GM21737 (cell line): ENCODE data around the gene PFKM.
"Not testable (repeated sequence)": the region's sequence is repeated elsewhere in the genome, so short reads cannot be mapped to it uniquely, and the experiment has no call there.

Experiments
- ATAC-seq: cut with Tn5 transposase; IDR thresholded peaks from one replicate; pipeline ENCODE4 v1.9.1; 2021; ENCODE audit warnings: mild to moderate bottlenecking, moderate library complexity; ENCODE audit not compliant: unreplicated experiment

Gene PFKM

DNA sequence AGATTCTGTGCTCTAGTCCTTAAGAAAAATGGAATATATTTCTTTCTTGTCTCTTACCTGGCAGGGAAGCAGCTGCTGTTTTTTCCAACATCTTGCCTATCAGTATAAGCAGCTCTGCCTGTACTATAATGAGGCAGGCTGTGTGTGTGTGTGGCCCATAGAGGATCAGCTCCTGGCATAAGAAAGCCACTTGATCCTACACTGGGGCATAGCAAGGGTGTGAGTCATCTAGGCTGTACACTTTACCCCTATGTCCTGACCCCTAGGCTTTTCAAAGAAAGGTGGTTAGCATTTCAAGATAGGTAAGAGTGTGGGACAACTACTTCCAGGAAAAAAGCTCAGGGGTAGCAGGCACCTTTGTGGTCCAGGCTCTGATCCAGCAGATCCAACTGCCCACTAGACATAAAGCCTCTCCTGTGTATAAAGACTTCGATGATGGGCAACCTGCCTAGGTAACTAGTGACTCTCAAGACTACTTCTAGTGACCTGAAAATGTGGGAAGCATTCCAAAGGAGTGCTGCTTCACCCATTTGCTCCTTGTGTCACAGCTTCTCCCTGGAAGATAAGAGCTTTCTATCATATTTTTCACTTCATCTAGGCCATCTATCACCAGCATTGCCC is 8.4 kb upstream of the PFKM start:
- ATAC-seq: no peak

DNA sequence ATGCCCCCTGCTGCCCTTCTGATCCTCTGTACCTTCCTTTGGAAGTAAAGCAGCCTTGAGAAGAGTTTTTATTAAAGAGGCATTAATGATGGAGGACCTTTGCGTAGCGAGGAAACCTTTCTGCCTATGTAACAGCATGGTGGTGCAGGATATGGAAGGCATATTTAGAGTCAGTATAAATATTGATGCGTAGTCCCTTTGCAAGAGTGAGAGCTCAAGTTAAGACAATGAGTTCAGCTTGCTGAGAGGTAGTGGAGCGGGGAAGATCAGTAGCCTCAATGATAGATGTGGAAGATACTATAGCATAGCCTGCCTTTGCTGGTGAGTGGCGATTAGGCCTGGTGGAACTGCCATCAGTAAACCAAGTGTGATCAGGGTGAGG is 7.9 kb upstream of the PFKM start:
- ATAC-seq: not testable (repeated sequence)

DNA sequence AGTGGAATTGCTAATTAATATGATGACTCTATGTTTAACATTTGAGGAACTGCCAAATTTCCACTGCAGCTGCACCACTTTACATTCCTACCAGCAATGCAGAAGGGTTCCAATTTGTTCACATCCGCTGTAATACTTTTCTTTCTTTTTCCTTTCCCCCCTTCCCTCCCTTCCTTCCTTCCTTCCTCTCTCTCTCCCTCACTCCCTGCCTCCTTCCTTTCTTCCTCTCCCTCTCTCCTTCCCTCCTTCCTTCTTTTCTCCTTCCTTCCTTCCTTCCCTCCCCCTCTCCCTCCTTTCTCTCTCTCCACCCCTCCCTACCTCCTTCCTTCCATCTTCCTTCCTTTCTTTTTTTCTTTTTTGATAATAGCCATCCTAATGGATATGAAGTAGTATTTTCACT is 3.2 kb upstream of the PFKM start:
- no peak for ATAC-seq

DNA sequence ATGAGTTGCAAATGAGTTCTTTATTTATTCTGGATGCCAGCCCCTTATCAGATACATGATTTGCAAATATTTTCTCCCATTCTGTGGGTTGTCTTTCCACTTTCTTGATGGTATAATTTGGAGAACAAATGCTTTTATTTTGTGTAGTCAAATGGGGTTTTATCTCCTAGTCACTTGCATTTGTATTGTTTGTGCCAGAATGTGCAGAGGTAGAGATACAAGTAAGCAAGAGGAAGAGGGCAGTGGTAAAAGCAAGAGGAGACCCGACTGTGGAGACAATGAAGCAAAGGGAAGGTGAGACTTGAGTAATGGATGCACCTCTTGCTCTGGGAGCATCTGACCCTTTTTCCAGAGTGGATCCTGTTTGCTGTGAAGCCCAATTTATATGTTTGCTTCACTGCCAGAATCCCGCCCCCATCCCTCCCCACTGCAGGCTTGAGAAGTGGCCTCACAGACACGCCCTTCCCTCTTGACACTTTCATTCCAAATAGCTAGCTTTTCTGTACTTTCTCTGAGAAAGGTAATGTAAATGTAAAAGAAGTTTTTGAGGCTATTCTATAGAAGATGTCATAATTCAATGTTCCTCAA is 786 bp upstream of the PFKM start:
- ATAC-seq: no peak

DNA sequence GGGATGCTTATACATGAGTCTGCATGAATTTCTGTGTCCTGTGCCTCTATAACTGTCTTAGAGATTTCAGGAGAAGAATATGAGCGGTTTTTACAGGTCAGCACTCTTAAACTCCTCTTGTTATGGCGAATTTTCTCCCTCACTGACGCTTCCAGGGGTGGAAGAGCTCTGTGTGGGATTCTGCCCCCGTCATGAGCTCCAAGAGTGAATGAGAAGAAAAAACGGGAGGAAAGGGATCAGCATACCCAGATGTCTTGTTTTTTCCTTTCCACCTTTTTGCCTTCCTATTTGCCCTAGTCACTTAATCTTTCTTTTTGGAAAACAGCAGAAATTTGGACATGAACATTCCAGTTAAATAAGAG is 651 bp downstream of the PFKM start:
- ATAC-seq: no peak

DNA sequence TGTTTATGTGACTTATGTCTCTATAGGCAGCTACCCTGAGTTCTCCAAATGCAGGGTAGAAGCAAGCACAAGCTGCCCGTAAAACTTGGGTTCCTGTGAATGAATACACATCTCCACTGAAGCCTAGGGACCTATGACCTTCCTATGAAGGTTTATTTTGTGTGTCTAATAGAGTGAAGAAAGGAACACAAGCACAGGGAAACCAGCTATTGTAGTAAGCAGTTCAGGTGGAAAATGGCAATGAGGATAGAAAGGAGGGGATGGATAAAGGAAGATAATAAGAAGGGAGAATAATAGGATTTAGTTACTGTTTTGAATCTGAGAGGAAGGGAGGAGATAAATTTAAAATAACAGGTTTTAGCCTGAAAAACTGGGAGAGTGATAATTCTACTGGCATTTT is 2.4 kb downstream of the PFKM start:
- no peak for ATAC-seq

DNA sequence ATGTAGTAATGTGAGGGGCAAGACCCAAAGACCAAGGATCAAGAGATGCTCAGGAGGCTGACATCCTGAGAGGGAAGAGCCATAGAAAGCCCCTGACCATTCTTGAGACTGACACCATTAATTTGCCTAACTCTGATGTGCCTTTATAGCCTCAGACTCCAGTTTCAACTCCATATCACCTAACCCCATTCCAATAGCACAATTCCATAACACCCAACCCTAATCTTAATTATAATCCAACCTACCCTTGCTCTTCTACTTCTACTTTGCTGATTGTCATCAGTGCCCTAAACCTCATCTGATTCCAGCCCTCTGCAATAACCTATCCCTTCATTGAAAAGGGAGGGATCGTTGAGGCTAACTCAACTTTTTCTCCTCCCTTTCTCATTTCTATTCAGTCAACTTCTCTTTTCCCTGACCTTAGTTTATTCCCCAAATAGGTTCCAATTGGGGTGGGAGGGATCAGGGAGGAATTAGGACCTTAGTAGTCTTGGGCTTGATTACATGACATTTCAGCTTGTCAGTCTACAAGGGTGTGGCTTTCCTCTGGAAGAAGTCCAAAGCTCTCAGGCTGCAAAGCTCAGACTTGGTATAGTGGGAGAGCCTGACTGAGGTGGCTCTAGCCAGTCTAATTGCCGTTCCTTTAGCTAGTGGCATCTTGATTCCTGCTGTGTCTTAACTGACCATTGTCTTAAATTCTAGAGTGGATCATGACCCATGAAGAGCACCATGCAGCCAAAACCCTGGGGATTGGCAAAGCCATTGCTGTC is 3.1 kb downstream of the PFKM start:
- ATAC-seq: no peak

DNA sequence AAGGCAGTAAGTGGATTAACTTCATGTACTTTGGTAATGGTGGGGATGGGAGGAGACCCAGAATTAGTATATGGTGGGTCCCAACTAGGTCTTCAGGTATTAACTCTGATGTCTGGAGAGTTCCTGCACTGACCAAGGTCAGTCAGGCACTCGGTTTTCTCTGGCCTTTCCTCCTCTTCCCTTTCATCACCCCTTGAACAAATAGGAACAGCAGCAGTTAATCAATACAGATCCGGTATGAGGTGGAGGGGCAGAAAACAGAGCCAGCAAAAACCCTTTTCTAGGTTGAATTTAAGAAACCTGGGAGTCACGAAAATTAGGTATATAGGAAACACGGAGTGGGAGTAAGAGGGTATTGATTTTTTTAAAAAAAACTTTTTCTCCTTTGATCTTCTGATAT is 4.0 kb downstream of the PFKM start:
- no peak for ATAC-seq

DNA sequence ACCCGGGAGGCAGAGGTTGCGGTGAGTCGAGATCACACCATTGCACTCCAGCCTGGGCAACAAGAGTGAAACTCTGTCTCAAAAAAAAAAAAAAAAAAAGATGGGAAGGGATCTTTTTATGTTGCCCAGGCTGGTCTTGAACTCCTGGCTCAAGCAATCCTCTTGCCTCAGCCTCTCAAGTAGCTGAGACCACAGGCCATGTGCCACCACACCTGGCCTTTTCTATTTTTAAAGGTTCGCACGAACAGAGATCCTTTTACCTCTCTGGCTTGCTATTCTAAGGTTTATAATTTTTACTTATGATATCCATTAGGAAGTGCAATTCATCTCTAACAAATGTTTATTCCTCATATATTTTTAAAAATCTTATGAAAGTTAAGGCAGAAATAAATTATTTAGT is 6.4 kb downstream of the PFKM start:
- ATAC-seq: not testable (repeated sequence)

DNA sequence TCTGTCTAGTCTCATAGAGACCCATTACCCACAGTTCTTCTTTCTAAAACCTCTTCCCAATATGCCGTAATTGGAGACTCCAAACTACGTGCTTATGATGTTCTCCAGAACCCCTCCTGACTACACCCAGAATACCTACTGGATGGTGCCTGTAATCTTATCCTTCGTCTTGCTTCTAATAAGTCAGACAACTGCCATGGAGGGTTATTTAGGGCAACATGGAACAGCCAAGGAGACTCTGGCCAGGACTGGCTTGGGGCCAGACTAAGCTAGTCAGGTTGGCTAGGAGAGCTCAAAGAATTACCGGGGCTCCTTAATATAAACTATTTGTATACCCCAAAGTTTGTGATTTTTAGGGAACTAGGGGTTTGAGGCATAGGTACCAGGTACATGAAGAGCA is 6.8 kb downstream of the PFKM start:
- no peak for ATAC-seq

DNA sequence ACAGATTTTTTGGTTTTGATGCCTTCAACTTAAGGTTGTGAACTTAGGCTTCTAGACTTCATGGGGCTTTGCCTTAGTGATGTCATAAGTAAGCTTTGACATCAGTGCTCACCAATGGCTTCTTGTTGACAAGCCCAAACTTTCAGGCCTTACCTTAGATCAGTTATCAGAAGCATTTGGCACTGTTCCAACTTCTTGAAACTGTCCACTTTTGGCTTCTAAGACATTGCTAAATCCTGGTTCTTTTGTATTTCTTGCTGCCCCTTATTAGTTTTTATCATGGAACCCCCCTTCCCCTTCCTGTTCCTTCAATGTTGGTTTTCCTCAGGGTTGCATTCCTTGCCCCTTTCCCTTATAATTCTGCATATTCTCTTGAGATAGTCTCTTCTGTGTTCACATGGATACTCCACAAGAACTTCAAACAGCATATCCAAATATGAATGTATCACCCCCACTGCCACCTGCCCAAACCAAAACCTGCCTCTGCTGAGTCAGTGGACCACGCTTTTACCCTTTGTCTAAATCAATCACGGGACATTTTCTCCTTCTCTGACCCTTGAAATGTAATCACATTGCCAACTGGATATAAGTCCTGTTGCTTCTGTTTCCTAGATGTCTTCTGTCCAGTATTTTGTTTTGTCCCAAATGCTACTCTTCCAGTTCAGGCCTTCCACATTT is 7.9 kb downstream of the PFKM start:
- ATAC-seq: no peak

DNA sequence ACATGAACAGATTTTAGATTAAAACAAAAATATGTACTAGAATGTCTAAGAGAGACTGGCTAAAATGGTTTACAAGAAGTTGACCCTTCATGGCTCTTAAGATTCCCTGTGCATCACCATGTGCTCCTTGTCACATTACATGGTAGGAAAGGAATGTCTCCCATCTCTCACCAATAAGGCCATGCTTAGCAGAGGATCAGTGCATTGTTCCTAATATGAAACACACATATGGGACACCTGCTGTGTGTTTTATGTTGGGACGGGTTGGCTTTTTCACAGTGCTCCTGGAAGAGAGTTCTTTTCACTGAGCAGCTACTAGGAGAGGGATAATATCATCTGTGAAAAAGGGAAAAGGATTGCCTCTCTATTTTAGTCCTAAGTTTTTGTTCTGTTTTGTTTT is 9.6 kb downstream of the PFKM start:
- no peak for ATAC-seq

DNA sequence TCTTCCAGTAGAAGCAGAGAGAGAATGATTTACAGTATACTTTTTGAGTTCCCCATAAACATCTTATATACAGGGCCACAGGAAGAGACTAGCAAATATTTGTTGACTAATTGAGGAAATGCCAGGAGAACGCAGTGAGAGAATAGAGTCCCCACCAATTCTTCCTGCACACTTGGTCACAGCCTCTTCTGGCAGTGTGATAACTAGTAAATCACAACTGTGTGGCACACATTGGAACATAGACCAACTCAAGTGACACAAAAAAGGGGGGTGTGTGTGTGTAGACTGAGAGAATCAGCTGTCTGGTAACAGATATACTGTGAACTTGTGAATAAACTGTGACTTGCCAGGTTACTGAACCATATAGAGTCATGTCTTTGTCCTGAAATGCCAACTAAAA is 10.2 kb downstream of the PFKM start:
- no peak for ATAC-seq

DNA sequence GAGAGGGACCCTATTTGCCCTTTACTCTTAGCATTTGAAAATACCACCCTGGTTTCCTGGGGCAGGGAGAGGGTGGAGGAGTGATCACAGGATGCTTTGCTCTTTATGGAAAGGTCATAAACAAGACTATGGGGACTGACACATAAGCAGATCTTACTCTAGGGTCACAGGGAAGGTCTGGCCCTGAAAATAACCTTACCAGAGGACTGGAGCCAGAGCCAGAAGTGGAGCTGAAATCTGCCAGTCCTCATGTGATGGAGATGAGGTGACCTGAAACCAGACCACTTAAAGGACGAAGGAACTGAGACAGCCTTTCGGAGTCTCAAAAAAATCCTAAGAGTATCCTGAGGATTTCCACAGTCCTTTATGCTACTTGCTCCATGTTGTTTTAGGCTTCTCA is 12.4 kb downstream of the PFKM start:
- ATAC-seq: no peak

DNA sequence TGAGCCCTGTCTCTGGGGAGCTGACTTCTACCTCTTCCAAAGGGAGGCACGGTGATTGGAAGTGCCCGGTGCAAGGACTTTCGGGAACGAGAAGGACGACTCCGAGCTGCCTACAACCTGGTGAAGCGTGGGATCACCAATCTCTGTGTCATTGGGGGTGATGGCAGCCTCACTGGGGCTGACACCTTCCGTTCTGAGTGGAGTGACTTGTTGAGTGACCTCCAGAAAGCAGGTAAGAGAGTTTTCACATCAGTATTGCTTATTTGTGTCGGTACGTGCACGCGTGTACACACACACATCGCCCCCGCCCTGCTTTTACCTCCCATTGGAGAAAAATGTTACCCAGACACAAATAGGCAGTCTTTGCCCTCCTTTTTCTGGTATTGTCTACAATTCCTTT is 13.7 kb downstream of the PFKM start:
- ATAC-seq: no peak

DNA sequence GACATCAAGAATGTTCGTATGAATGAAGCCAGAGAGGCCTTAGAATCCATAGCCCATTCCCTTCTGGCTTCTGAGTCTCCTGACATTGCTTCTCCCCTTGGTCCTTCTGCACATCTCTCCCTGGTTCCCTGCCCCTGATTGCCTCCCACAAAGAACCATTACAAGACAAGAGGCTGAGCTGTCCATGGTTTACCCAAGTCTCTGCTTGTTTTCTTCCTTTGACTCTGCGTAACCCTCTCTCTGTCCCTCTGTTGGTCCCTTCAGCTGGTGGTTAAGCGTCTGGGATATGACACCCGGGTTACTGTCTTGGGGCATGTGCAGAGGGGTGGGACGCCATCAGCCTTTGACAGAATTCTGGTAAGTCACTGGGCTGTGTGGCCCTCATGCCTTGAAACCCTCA is 15.9 kb downstream of the PFKM start:
- no peak for ATAC-seq

DNA sequence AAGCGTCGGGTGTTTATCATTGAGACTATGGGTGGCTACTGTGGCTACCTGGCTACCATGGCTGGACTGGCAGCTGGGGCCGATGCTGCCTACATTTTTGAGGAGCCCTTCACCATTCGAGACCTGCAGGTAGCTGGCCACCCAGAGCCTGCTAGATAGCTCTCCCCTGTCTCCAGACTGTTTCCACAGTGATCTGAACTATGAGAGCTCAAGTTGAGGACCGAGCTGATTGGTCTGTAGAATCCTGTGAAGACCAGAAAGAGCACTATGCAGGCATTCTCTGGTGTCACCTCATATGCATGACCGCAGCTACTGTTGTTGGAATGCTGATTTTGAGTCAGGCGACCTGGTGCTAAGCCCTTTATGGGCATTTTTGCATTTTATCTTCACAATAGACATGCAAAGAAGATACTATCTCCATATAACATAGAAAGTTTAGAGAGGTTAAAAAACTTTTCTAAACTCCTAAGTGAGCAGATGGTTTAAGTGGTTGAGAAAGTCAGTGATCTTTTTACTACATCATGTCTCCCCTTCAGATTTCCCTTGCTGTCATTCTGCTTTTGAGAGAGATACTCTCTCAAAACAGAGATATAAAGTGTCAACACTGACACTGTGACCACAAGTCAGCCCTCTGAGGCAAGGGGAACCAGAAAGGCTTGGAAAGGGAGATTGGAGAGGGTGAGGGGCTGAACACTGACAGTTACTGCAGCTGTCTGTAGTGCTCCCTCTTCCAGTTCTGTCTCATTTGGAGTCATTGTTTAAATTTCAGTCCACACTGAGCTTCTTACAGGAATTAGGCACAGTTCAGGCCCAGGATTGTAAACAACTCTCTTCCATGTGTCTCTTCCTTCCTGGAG is 23.9 kb downstream of the PFKM start:
- no peak for ATAC-seq

DNA sequence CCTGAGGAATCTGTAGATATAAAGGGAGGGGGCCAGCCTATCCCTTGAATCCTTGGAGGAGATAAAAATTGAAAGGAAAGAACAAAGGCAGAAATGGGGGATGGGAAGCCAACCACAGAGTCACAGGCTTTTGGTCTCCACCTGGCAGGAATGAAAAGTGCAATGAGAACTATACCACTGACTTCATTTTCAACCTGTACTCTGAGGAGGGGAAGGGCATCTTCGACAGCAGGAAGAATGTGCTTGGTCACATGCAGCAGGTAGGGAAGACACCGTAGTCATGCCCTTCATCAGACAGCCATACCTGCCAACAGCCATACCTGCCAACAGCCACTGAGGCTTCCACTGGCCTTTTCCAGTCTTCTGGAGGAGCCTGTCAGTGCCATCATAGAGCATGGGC is 24.7 kb downstream of the PFKM start:
- ATAC-seq: no peak

DNA sequence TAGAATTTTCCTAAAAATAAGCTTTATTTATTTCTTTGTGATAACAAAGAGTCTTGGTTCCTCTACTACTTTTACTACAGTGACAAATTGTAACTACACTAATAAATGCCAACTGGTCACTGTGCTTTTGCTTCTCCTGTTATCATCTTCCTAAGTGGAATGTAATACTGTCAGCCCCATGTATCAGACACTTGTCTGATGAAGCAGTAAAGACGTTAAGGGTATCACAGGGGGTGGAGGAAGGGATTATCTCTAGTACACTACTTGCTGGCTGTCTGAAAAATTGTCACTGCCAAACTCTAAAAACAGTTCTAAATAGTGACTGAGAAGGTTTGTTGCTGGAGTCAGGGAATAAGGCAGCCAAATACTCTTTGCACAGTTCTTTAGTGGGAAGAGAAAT is 26.8 kb downstream of the PFKM start:
- ATAC-seq: no peak

DNA sequence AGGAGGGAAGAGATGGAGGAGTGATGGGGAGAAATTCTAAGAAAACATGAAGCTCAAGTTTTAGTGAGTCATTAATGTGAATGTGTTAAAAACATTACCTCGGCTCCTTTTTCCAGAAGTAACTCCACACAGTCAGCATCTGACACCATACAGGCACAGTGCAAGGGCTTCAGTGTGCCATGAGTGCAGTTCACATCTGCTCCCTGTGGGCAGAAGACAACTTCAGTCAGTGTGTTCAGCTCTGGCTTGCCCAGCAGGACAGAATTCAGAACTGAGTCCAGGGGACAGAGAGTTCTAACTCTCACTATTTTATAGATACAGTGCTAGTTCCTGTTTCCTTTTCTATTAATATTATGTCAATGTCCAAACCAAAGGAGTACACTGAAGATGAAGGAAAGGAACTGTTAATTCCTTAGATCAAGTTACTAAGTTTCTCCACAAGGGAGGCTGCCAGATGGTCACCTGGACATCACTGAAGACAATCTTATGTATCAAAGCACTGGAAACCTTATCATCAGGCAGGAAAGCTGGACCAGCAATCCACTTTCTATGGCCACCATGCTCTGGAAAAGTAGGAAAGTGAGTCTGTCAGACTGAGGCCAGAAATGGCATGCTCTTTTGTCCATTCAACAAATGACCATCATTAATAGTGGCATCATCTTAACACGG is 32.1 kb downstream of the PFKM start:
- ATAC-seq: no peak

DNA sequence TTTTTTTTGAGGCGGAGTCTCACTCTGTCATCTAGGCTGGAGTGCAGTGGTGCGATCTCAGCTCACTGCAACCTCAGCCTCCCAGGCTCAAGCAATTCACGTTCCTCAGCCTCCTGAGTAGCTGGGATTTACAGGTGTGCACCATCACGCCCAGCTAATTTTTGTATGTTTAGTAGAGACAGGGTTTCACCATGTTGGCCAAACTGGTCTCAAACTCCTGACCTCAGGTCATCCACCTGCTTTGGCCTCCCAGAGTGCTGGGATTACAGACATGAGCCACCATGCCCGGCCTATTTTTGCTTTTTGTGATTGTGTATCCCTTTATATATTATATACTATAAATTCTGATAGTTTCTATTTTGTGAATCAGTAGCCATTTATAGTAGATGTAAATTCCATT is 36.6 kb downstream of the PFKM start:
- not testable (repeated sequence) for ATAC-seq
